A673 (cell line): ENCODE data around the gene TBC1D10B. TPM values are rescaled to one million over a fixed set of nuclear protein-coding genes. Genes with fewer than 3 reads are reported as not detected.
"Not testable (repeated sequence)": the region's sequence is repeated elsewhere in the genome, so short reads cannot be mapped to it uniquely, and the experiment has no call there.

ENCODE experiments used
- BruUV-seq: library from RNA; stranded (reverse); fragments of 400-500 nt; replicated peaks from 2 replicates; lab custom pipeline; 2021; lab: Mats Ljungman, UMichigan
- CTCF ChIA-PET: fragments of 300-600 bp; sonication (Branson Sonifier 250); formaldehyde crosslinking; loops from one replicate; lab custom pipeline; 2022; ENCODE audit warnings: antibody characterized with exemption; lab: Charles Lee
- POLR2A ChIA-PET: fragments of 300-600 bp; sonication (Branson Sonifier 250); formaldehyde crosslinking; loops from one replicate; lab custom pipeline; 2022; ENCODE audit warnings: antibody characterized with exemption; ENCODE audit not compliant: low non-redundant PET; lab: Charles Lee
- DNase-seq: peaks from one replicate; pipeline ENCODE4 v3.0.0-alpha.2; 2015; ENCODE audit warnings: low spot score
- H3K27ac ChIP-seq: fragments of 200-600 bp; sonication (generic); 2 replicates; pipeline ENCODE4 v1.5.1; 2016; ENCODE audit warnings: mixed run types, low read depth, mild to moderate bottlenecking, mixed read lengths, antibody characterized with exemption, low read length; ENCODE audit not compliant: poor library complexity, severe bottlenecking
- H3K27me3 ChIP-seq: fragments of 200-600 bp; sonication (generic); replicated peaks from 2 replicates; pipeline ENCODE4 v1.6.1; 2017; ENCODE audit warnings: mixed run types, low read depth, mild to moderate bottlenecking, mixed read lengths, antibody characterized with exemption, low read length; ENCODE audit not compliant: insufficient read depth, poor library complexity
- H3K36me3 ChIP-seq: fragments of 200-600 bp; sonication (generic); 2 replicates; pipeline ENCODE4 v1.6.1; 2016; ENCODE audit warnings: mixed run types, mild to moderate bottlenecking, mixed read lengths, antibody characterized with exemption, low read length; ENCODE audit not compliant: insufficient read depth, poor library complexity, severe bottlenecking
- H3K4me1 ChIP-seq: fragments of 200-600 bp; sonication (generic); 2 replicates; pipeline ENCODE4 v1.6.1; 2017; ENCODE audit warnings: mixed run types, mild to moderate bottlenecking, mixed read lengths, antibody characterized with exemption, low read length; ENCODE audit not compliant: insufficient read depth, poor library complexity, severe bottlenecking
- H3K4me3 ChIP-seq: fragments of 200-600 bp; sonication (generic); 2 replicates; pipeline ENCODE4 v1.5.1; 2016; ENCODE audit warnings: low read depth, mixed run types, mild to moderate bottlenecking, mixed read lengths, low read length; ENCODE audit not compliant: poor library complexity, severe bottlenecking
- H3K9me3 ChIP-seq: fragments of 200-600 bp; sonication (generic); 2 replicates; pipeline ENCODE4 v1.6.1; 2016; ENCODE audit warnings: mixed run types, low read depth, mild to moderate bottlenecking, mixed read lengths, antibody characterized with exemption, low read length; ENCODE audit not compliant: poor library complexity, severe bottlenecking
- EZH2 ChIP-seq: fragments of 200-600 bp; sonication (generic); IDR thresholded peaks from 2 replicates; pipeline ENCODE4 v1.6.1; 2017; ENCODE audit warnings: borderline replicate concordance, low read depth, mild to moderate bottlenecking, mixed read lengths, antibody characterized with exemption, low read length; ENCODE audit not compliant: poor library complexity, severe bottlenecking
- intact Hi-C: fragments of 100-400 bp; cut with micrococcal nuclease; formaldehyde crosslinking; loops from one replicate; pipeline ENCODE4 v1.10.0; 2022; ENCODE audit not compliant: unreplicated experiment
- total RNA-seq: library from RNA; stranded (reverse); gene quantifications from 2 replicates; pipeline ENCODE4 v1.2.3, GENCODE V29; 2021
- TF ChIP-seq, protein P1 (sequence below): fragments of 300-800, 200-600 bp; sonication (generic); conservative IDR thresholded peaks from 2 replicates; pipeline ENCODE4 v1.5.1; 2017; ENCODE audit warnings: low read depth, mild to moderate bottlenecking, antibody characterized with exemption, low read length, moderate library complexity, mixed read lengths

TBC1D10B gene
- total RNA-seq, 1 experiment from 2014 or later: 66.0 TPM

DNA sequence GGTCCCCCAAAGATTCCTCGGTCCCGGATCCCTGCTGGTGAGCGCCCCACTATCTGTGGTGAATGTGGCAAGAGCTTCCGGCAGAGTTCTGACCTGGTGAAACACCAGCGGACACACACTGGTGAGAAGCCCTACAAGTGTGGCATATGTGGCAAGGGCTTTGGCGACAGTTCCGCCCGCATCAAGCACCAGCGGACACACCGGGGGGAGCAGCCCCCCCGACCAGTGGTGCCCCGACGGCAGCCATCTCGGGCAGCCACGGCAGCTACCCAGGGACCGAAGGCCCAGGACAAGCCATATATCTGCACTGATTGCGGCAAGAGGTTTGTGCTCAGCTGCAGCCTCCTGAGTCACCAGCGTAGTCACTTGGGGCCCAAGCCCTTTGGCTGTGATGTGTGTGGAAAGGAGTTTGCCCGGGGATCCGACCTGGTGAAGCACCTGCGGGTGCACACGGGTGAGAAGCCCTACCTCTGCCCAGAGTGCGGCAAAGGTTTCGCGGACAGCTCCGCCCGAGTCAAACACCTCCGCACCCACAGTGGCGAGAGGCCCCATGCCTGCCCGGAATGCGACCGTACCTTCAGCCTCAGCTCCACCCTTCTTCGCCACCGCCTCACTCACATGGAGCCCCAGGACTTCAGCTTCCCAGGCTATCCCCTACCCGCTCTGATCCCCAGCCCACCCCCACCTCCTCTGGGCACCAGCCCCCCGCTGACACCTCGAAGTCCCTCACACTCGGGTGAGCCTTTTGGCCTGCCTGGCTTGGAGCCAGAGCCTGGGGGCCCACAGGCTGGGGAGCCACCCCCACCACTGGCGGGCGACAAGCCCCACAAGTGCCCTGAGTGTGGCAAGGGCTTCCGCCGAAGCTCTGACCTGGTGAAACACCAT, 27.7 kb upstream of the TBC1D10B start:
- H3K36me3 ChIP-seq: peaks cover 10% of the 10 kb centered on the region
- no peak for TF ChIP-seq EZH2
- TF ChIP-seq, protein P1, sequence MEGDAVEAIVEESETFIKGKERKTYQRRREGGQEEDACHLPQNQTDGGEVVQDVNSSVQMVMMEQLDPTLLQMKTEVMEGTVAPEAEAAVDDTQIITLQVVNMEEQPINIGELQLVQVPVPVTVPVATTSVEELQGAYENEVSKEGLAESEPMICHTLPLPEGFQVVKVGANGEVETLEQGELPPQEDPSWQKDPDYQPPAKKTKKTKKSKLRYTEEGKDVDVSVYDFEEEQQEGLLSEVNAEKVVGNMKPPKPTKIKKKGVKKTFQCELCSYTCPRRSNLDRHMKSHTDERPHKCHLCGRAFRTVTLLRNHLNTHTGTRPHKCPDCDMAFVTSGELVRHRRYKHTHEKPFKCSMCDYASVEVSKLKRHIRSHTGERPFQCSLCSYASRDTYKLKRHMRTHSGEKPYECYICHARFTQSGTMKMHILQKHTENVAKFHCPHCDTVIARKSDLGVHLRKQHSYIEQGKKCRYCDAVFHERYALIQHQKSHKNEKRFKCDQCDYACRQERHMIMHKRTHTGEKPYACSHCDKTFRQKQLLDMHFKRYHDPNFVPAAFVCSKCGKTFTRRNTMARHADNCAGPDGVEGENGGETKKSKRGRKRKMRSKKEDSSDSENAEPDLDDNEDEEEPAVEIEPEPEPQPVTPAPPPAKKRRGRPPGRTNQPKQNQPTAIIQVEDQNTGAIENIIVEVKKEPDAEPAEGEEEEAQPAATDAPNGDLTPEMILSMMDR: no peak
- no peak overlapping the region for H3K27ac ChIP-seq
- CTCF ChIA-PET: interaction anchor here (0.5 kb wide), 1 partner anchor 17 kb away, joined by 3 read pairs; no protein-coding TSS in a partner anchor
- no TSS peak for BruUV-seq
- no peak for DNase-seq
- POLR2A ChIA-PET: no interaction called here
- H3K4me1 ChIP-seq: peaks cover 29% of the 10 kb centered on the region
- no peak overlapping the region for H3K4me3 ChIP-seq
- intact Hi-C loops: no loop called here
- H3K27me3 ChIP-seq: no peaks in the 10 kb centered on the region
- H3K9me3 ChIP-seq: no peaks in the 10 kb centered on the region

DNA sequence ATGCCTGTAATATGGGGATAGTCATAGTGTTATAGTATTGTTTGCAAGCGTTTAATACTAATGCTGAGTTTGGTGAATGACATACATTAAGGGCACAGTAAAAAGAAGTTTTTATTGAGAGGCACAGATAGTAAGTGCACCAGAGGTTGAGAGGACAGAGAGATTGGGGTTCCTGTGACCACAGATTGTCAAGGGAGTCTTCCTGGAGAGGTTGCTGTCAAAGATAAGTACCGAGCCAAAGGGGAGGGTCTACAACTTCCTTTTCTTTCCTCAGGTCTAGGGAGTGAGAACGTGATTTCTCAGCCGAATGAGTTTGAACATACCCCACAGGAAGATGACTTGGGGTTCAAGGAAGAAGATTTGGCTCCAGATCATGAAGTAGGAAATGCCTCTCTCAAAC, 26.8 kb upstream of the TBC1D10B start:
- no peak for TF ChIP-seq EZH2
- TF ChIP-seq, protein P1: no peak
- Histone ChIP-seq H3K4me1 (peaks cover 29% of the 10 kb centered on the region), H3K27me3 (no peaks in the 10 kb centered on the region), H3K27ac (no peak overlapping the region), H3K36me3 (peaks cover 10% of the 10 kb centered on the region), H3K4me3 (no peak overlapping the region), H3K9me3 (no peaks in the 10 kb centered on the region)
- ChIA-PET CTCF (interaction anchor here (2.3 kb wide), 1 partner anchor 12 kb away, joined by 9 read pairs; no protein-coding TSS in a partner anchor), POLR2A (no interaction called here)
- intact Hi-C loops: no loop called here
- no TSS peak for BruUV-seq
- DNase-seq: no peak

DNA sequence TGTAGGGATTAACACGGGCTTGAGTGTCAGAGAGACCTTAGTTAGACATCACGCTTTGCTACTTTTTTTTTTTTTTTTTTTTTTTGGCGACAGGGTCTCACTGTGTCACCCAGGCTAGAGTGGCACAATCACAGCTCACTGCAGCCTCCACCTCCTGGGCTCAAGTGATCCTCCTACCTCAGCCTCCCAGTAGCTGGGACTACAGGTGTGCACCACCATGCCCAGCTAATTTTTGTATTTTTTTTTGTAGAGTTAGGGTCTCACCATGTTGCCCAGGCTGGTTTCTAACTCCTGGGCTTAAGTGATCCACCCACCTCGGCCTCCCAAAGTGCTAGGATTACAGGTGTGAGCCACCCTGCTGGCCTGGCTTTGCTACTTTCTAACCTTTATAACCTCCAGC, 26.3 kb upstream of the TBC1D10B start:
- POLR2A ChIA-PET, H3K27ac ChIP-seq, H3K27me3 ChIP-seq, H3K9me3 ChIP-seq, intact Hi-C loops, DNase-seq: not testable (repeated sequence)
- BruUV-seq: TSS peak; percentile 67
- peaks cover 29% of the 10 kb centered on the region for H3K4me1 ChIP-seq
- H3K4me3 ChIP-seq: peak overlapping the region; percentile 94
- peaks cover 10% of the 10 kb centered on the region for H3K36me3 ChIP-seq
- CTCF ChIA-PET: interaction anchor here (2.3 kb wide), 1 partner anchor 13 kb away, joined by 9 read pairs; no protein-coding TSS in a partner anchor
